ENCODE results near the gene TBCCD1.

TBCCD1 gene, protein sequence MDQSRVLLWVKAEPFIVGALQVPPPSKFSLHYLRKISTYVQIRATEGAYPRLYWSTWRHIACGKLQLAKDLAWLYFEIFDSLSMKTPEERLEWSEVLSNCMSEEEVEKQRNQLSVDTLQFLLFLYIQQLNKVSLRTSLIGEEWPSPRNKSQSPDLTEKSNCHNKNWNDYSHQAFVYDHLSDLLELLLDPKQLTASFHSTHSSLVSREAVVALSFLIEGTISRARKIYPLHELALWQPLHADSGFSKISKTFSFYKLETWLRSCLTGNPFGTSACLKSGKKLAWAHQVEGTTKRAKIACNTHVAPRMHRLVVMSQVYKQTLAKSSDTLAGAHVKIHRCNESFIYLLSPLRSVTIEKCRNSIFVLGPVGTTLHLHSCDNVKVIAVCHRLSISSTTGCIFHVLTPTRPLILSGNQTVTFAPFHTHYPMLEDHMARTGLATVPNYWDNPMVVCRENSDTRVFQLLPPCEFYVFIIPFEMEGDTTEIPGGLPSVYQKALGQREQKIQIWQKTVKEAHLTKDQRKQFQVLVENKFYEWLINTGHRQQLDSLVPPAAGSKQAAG

DNA sequence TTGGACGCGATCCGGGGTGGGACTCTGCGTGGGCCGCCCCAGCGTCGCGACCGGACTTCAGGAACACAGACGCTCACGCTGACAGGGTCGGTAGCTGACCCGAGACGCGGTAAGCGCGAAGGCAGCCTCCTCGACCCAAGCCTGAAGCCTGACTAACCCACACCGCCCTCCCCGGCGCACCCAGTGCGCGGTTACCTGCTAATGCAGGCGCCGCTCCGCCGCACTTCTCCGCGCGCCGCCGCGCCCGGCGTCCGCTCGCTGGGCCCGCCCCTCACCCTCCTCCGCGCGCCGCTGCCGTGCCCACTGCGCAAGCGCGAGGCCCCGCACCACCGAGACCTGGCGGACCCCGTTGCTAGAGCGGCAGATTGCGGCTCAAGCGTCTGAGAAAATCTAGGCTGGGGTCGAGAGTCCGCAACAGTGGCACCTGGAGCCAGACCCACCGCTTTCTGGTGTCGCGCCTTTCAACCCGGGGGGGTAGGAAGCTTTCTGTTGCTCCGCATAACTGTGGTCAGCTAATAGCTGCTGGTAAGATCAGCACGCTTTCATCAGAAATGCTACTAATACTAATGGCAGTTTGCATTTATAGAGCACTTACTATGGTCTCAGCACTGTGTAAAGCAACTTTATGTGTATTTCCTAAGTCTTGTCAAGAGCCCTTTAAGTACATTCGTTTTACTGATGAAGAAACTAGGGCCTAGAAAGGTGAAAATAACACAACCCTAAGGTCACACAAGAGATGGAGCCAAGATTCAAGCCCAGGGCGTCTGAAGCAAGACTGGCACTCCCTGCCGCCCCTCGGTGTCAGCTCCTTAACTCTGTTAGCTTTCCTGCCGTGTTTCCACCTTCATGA, at the start of gene TBCCD1:
TSS of gene TBCCD1 (minus strand) at position 268 of the 850 bp plus-strand sequence. CDS start 3,010 bp downstream, outside the sequence.
- peak; percentile 98 for DNase-seq (ENCODE audit: low spot score)

DNA sequence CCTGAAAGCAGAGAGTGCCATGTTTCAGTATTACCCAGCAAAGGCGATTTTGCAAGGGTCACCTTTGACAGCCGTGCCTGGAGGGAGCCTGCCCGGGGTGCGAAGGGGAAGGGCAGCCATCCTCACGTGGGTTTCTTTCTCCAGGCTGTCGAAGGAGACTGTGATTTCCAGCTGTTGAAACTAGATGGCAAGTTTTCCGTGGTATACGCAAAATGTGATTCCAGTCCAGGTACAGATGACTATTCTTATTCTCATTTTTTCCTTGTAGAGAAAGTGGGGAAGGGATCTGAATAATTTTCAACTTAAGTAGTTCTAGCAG, 49.1 kb upstream of the TBCCD1 start:
- DNase-seq (ENCODE audit: low spot score) = no peak

DNA sequence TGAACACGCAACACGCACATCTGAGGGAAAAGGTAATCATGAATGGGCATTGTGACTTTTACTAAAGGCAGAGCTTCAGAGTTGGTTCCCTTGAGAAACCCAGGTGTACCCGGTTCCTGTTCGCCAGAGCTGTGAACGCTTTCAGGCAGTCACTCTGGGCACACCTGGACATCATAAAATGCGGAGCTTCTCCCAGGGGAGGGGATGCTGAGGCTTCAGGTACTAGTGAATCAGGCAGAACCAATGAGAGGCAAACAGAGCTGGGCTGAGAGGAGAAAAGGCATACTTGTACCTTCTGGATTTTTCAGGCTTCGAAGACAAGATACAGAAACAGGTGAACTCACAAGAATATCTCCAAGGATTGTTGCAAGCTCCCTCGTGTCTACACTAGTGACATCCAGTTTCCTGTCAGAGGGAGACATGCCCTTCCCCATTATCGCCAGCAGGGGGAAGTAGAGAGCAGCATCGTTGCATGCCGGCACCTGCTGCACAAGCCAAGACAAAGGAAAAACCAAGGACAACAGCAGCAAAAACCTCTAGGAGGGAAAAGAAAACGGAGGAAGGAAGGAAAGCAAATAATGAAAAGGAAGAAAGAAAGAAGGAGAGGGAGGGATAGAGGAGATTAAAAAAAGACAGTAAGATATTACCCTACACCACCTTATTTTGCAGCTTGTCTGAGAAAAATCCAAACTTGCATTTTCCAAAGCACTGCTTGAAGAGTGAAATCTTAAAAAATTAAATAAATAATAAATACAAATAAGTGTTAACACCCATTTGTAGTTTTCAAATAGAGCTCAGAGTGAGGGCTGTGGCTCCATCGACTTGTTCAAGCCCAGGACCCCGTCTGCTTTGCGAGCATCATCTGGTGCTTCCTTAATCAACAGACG, 47.7 kb upstream of the TBCCD1 start:
- peak; percentile 85 for DNase-seq (ENCODE audit: low spot score)

DNA sequence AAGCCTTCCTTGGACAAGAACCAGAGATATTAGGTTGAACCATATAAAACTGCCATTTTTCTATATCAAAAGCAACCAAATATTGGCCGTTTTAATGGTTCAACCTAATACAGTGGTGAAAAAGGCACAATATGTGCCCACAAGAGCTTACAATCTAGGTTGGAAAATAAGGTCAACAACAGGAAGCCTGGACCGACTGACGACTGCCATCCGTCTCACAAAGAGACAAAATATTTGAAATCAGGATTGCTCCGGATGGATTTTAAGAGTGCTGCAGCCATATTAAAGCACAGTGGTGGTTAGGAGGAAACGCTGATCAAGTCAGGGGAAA, 47.1 kb upstream of the TBCCD1 start:
- no peak for DNase-seq (ENCODE audit: low spot score)

DNA sequence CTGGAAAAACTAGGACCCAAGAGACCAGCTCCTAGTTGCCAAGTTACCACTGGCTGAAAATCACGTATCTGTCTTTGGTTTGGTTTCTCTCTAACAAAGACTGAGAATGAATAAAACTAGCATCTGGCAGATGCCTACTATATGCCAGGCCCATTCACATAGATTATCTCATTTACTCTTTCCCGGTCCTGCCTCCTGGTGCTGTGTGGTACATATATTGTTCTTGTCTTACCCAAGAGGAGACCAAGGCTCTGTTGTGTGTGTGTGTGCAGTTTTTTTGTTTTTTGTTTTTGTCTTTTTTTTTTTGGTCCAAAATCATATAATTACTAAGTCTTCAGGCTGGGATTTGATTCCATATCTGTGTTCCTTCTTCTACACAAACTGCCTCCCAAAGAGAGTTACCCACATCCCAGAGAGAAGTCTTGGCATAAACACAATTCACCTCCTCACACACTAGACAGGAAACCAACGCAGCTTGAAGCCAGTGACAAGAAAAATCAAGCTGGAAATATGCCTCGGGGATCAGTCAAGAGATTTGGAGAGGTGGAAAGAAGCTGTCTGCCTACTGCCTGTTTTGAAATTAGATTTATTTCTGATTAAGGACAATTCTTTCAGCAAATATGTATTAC, 46.6 kb upstream of the TBCCD1 start:
- DNase-seq (ENCODE audit: low spot score) = no peak

DNA sequence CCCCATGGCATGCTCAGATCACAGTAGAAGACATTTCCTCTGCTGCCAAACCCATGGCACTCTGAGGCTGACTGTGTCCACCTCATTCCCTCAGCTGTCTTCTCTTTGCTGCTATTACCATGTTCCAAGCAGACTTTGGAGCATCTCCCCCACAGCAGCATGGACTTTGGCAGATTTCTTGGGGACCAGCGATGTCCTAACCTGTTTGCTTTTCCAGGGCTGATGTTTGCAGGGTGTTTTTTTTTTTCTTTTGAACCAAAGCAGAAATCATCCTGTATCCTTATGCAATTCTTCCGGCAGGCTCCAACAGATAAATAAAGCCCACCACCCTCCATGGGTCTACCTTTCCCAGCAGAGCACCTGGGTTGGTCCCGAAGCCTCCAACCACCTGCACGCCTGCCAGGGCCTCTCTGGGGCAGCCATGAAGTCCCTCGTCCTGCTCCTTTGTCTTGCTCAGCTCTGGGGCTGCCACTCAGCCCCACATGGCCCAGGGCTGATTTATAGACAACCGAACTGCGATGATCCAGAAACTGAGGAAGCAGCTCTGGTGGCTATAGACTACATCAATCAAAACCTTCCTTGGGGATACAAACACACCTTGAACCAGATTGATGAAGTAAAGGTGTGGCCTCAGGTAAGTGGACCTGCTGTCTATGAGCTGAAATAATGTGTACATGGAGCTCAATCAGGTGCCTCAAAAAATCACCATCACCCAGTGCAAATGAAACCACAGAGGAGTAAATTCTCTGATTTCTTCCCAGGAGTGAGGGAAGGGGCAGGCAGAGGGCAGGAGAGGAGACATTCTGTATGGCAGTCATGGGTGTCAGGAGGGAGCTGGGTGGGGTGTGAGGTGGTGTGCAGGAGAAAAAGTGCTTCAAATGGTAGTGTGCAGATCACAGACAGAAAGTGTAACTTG, 45.8 kb upstream of the TBCCD1 start, which contains the start of gene AHSG:
TSS of gene AHSG (plus strand) at position 340 of the 916 bp plus-strand sequence. CDS start at position 422, 82 bp downstream.
- DNase-seq (ENCODE audit: low spot score) = no peak

DNA sequence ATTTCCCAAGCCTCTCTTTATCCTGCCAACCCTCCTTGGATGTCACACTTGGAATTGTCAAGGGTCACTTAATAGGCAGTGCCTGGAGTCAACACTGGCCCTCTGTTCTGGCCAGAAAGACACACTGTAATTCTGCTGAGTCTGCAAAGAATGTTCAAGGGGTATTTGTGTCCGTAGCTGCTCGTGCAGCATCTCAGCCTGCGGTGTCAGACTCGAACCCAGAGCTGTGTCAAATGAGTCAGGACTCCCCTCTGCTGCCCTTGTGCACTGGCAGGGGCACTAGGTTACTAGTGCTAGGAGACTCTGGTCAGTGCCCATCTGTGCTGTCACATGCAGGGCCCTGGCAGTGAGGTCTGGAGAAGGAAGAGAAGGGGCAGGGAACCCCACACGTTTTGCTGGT, 44.9 kb upstream of the TBCCD1 start:
- no peak for DNase-seq (ENCODE audit: low spot score)

DNA sequence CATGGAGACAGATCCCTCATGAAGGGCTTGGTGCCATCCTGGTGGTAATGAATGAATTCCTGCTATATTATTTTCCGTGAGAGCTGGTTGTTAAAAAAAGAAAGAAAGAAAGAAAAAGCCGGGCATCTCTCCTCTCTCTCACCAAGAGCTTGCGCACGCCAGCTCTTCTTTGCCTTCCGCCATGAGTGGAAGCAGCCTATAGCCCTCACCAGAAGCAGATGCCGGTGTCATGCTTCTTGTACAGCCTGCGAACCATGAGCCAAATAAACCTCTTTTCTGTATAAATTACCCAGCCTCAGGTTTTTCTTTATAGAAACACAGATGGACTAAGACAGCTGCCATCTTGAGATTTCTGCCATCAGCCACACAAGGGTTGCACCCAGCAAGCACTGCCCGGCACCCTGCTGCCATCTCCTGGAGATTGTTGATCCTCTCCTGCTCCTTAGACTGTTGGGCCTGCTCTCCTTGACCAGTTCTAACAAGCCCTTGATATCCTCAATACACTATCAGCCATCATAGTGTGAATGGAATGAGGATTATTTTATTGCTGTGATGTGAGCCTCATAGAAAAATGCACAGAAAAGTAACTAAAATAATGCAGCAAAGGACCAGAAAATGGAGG, 42.2 kb upstream of the TBCCD1 start:
- no peak for DNase-seq (ENCODE audit: low spot score)

DNA sequence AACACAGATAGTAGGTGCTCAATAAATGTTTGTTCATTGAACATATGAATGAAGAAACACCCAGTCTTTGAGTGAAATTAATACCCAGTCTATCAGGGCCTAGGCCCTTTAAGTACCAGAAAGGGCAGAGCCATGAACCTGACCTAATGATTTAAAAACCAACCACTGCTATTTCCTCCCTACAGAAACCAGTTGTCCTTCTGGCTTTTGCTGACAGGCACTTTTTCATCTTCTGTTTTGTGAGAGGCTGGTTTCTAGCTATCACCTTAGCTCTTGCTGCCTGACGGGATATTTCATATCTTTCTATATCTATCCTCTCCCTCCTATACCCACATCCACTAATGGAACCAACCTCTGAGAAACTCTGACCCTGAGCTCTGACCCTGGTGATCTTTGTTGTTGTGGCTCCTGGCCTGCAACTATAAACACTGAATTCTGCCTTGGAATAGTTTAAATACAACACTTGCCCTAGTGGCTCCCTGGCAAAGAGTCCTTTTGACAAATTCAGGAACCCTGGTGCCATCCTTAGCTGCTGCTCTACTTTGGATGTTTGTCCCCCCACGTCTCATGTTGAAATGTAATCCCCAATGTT, 41.6 kb upstream of the TBCCD1 start:
- no peak for DNase-seq (ENCODE audit: low spot score)

DNA sequence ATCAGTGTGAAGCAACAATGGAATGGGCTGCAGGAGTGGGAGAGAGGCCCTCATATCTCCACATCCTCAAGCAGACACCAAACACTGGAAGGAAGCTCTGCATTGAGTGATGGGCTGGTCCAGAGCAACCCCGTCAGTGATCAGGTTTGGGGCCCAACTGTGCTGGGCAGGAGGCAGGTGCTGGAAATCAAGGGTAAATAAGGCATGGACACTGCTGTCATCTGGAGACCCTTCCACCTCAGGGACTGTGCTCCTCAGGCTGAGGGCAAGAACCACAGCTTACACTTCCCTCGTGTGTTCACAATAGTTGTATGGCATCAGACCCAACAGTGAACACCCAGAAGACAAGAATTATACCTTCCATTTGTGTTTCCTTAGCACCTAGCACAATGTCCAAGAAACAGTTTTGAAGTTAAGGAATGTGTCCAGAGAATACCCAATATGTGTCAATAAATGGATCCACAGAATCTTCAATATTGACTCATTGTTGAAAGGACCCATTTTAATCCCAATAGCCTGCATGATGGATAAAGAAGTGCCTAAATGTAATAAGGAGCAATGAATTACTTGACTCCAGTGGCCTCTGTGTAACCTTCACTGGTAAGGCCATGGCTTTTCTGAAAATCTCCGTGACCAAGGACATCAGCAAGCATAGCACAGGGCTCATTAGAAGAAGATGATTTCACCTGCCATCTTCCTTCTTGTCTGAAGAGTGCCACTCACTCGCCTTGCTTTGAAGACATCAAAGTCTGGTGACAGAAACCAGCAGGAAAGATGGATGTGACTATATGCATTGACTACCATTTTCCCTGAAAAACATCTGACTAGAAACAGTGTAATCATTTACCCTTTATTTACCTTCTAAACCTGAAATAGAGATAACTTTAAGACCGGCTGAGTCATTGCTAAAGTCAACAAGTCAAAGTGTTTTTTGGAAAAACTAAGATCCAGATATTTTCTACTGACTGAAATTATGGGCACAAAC, 38.7 kb upstream of the TBCCD1 start:
- no peak for DNase-seq (ENCODE audit: low spot score)

DNA sequence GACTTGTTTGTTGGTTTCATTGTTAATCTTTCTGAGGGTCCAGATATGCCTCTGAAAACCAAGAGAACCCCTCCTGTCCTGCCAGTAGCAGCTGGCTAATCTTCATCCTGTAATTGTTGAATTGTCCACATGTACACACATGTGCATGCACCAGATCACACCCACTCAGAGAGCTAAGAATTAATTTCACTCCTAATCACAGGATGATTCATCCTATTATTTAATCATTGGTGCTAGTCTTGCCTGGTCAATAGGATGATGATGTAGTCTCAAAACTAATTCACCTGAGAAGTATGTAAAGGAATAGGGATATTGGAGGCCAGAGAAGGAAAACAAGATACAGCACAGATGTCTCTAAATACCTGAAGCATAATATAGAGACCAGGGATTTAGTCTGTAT, 37.9 kb upstream of the TBCCD1 start:
- no peak for DNase-seq (ENCODE audit: low spot score)

DNA sequence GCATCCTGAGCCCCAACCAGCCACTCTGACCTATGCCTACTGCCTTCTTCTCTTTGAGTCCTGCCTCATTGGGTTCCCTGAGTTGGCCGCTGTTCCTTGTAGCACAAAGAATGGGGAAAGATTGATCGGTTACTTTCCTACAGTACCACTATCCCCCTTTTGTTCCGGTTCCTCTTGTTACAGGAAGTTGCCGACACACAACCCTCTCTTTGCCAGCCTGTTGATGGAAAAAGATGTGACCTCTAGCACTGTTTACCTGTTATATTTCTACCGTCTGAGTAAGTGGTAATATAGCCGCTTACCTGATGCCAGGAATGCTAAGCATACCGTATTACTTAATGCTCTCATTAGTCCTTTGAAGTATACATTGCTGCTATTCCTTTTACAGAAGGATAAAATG, 36.0 kb upstream of the TBCCD1 start:
- DNase-seq (ENCODE audit: low spot score) = no peak

DNA sequence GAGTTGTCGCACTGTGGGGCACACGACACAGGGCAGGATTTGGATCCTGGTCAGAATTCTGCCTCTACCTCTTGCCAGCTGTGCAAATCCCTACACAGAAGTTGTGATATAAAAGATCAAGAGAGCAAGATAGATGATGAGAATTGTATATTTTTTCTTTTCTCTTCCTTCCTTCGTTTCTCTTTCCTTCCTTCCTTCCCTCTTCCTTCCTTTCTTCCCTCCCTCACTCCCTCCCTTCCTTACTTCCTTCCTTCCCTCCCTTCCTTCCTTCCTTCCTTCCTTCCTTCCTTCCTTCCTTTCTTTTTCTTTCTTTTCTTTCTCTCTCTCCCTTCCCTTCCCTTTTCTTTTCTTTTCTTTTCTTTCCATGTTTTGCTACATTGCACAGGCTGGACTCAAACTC, 33.8 kb upstream of the TBCCD1 start:
- no peak for DNase-seq (ENCODE audit: low spot score)

DNA sequence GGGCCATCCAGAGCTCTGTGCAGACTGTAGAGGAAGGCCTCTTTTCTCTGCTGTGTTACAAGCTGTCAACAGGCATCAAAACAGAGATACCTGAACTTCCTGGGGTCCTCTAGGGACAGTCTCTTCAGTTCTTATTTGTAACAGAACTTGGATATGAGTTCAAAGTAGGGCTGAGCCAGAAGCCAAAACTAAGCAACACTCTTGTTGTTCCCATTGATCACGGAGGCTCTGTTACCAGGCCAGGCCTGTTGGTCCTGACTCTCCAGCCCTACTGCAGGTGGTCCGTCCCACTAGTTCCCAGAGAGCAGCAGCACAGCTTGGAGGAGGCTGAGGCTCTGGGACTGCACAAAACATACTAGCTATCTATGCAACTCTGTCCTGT, 32.6 kb upstream of the TBCCD1 start:
- DNase-seq (ENCODE audit: low spot score) = no peak

DNA sequence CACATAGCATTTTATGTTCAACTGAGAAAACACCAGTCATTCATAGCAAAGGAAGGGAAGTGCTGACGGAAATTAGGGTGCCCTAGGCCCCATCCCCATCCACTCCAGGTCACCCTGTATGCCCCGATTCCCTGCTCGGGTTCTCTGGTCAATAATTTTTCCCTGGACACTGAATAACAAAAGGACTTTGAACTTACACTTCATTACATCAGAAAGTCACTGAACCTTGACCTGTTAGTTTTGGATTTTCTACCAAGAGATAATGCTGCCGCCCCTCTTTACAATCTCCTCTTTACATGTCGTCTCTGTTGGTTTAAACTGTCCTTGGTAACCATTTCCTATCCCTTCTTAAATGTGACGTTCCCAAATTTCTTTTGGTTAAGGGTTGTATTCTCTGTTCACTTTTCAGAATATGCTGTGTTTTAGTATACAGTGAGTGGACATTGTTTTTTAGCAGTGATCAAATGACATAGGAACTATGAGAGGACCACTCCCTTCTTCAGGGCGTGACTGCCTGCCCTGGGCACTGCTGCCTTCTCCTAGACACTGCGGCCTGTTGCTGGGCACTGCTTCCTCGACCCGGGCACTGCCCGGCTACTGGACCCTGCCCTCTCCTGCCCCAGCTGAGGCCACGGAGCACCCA, 32.1 kb upstream of the TBCCD1 start:
- DNase-seq (ENCODE audit: low spot score) = no peak

DNA sequence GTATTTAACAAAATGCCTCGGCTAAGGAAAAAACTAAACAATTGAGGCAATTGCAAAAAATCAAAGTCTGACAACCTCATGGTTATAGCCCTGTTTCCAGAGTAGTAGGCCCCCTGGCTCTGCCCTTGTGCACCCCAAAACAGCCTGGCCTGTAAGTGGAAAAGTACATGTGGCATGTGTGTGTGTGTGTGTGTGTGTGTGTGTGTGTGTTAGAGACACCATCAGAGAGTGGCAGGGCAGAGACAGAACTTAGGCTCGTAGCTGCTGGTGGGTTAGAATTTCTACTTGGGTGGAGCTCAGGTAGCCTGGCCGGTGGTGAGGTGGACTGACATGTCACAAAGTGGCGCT, 31.6 kb upstream of the TBCCD1 start:
- no peak for DNase-seq (ENCODE audit: low spot score)

DNA sequence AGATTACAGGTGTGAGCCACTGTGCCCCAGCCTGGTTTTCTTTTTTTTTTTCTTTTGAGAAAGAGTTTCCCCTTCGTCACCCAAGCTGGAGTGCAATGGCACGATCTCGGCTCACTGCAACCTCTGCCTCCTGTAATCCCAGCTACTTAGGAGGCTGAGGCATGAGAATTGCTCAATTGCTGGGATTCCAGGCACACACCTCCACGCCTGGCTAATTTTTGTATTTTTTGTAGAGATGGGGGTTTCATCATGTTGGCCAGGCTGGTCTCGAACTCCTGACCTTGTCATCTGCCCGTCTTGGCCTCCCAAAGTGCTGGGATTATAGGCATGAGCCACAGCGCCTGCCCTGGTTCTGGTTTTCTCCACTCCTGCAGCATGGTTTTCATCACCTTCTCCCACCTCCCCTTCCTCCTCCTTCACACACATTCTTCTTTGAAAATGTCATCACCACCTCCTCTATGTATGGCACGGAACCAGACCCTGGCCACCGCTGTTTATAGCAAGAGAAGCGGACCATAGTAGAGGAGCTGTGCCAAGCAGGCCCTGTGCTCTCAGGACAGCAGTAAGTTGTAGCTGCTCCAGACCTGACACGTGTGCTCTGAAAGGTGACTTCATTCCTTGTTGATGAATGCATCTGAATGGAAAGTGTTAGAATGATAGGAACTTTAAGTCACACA, 31.1 kb upstream of the TBCCD1 start:
- DNase-seq (ENCODE audit: low spot score) = no peak

All from ecto neural progenitor cell (in vitro differentiated cells).